GM12872 (cell line): Measurements from ENCODE around the gene MAMSTR.

ENCODE experiments used
- TF ChIP-seq, protein P1 (sequence below): IDR thresholded peaks from 3 replicates; pipeline ENCODE4 v1.5.1; 2011; ENCODE audit warnings: low read depth, mild to moderate bottlenecking, low read length, moderate library complexity; ENCODE audit not compliant: insufficient read depth

The MAMSTR gene

DNA sequence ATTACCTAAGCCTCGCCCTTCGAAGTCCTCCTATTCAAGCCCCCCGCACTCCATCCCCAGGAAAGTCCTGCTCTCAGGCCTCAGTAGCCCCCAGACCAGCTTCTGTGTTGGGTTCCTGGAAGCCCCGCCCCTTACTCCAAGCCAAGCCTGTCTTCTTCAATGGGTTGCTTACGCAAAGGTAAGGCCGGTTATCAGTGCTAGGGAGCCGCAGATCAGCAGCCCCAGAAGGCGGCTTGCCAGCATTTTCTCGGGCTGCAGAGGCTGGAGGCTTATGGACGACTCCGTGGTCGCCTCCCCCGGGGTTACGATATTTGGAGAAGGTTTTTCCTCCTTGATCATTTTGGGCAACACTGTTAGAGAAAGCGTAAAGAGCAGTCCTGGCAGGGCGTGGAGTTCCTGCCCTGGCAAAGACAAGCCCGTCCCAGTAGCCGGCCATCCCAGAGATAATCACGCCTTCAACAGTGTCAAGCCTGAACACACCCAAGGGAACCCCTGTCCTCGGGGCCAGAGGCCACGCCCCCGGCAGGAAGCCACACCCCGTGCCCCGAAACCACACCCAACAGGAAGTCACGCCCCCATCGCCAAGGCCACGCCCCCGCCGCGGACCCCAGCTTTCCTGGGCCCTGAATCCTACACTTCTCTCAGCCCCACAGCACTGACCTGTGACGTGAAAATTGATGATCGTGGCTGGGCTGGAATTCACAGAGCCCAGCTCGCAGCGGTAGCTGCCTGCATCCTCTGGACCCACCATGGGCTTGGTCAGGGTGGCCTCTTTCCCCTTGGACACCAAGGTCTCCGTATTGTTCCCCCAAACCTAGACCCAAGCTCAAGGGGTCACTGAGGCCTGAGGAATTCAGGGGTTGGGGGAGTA lies 21.8 kb upstream of the MAMSTR start:
- TF ChIP-seq, protein P1, sequence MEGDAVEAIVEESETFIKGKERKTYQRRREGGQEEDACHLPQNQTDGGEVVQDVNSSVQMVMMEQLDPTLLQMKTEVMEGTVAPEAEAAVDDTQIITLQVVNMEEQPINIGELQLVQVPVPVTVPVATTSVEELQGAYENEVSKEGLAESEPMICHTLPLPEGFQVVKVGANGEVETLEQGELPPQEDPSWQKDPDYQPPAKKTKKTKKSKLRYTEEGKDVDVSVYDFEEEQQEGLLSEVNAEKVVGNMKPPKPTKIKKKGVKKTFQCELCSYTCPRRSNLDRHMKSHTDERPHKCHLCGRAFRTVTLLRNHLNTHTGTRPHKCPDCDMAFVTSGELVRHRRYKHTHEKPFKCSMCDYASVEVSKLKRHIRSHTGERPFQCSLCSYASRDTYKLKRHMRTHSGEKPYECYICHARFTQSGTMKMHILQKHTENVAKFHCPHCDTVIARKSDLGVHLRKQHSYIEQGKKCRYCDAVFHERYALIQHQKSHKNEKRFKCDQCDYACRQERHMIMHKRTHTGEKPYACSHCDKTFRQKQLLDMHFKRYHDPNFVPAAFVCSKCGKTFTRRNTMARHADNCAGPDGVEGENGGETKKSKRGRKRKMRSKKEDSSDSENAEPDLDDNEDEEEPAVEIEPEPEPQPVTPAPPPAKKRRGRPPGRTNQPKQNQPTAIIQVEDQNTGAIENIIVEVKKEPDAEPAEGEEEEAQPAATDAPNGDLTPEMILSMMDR, result no peak

DNA sequence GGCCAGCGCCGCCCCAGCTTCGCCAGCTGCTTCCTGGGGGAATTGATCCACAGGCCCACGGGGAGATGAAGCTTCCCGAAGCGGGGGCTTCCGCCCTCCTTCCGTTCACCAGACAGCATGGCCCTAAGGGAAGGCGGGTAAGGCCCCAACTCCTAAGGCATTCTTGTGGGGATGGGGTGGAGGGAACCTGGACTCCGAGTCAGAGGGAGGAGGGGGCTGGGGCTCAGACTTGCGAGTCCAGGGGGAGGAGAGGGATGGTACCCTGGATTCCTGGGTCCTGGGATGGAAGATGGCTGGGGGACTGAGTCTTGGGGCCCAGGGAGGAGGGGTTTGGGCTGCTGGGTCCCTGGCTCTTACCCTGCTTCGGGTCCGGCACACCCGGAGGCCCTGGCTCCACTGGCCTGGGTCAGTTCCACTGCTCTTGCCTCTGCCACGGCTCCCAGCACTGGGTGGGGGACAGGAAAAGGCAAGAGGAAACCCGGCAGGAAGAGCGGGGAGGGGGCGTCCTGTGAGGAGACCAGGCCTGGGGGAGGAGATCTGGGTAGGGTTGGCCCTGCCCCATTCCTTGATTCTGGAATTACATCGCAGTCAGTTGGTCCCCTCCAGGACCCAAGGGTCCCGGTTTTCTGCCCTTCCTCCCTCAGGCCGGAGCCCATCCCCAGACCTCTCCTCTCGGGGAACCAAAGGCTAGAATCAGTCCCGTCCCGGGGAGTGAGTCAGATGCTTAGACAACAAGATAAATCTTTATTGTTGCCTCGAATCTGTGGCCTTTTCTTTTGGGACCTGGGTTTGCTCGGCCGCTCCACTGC lies 20.8 kb upstream of the MAMSTR start, which contains the start of gene RASIP1:
RASIP1 (minus strand) TSS at position 447 of the 809 bp plus-strand sequence; CDS start at position 119, 328 bp downstream.
- TF ChIP-seq, protein P1, result no peak

DNA sequence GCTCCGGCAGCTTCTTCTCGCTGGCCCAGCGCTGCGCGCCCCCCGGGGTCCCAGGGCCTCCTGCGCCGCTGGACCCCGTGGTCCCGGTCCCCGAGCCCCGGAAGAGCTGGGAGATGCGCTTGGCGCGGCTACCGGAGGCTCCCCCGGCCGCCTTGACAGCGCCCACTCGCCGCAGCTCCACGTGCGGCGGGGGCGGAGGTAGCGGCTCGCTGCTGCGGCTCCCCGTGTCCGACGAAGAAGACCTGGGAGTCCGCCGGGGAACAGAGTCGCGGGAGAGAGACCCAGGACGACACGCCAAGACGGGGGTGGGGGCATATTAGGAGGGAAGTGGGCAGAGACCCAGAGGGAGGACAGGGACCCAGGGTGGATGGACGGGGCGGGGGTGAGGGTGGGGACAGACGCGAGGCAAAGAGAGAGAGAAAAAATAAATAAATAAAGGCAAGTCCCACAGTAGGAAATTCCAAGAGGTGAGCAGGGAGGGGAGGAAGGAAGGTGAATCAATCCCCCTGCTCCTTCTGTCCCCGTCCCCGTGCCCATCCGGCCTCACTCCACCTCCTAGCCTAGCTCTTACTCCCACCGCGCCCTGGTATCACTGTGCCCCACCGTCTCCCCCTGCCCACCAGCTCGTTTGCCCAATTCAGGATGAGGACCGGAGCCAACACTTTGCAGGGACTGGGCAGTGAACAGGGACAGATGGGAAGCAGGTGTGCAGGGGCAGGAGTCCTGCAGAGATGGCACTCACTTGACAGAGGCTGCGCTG lies 20.1 kb upstream of the MAMSTR start:
- TF ChIP-seq, protein P1, result no peak

GRCh38 chr19:48738557-48739403 lies 19.3 kb upstream of the MAMSTR start:
- TF ChIP-seq, protein P1, result peak; percentile 35; the same call in 1 of the 3 replicates

DNA sequence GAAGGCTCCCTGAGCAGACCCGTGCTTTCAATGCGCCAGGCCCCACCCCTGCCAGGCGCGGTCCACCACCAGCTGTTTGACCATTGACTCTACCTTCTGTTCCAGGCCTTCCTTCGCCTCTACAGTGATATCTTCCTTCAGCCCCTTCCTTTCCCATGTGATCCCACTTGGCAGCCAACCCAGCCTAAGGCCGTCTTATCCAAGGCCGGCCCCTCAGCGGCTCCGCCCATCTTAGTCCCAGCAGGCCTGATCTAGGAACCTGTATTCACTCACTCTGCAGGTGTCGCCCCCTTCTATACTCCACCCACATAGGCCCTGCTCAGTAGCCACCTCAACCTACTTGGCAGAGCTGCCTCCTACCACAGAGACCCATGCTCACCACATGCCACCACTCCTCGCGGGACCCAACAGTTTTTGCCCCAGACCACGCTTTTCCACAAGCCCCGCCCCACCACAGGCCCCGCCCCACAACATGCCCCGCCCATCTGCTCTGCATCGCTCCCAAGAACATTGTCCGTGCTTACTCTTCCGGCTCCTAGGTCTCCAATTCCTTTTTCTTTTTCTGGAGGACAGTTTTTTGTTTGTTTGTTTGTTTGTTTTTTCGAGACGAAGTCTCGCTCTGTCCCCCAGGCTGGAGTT lies 18.0 kb upstream of the MAMSTR start:
- TF ChIP-seq, protein P1, result no peak

DNA sequence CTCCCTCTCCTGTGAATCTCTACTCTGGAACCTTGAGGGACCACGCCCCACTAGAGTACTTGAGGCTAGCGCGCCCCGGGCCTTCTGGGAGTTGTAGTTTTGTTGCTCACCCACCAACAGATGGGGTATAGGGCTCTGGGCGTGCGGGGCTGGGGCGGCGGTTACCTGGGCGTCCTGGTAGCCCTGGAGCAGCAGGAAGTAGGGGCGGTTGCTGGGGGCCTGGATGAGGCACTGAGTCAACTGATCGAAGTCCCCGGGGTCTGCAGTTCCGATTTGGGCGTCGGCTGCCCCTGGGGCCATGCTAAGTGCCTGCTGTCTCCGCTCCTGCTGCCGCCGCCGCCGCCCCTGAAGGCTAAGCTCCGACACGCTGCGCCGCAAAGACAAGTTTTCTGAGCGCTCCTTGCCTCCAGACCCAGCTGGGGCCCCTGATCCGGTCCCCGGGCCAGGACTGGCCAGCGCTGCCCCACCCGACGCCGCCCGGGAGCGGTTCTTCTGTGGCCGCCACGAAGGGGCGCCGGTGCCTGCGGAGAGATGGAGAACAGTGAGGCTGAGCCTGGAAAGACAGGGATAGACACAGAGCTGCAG lies 15.6 kb upstream of the MAMSTR start:
- TF ChIP-seq, protein P1, result no peak
